Ascending aorta (tissue), 2 donors: ENCODE data around the gene TIMM22. TPM values are rescaled to one million over a fixed set of nuclear protein-coding genes. Genes with fewer than 3 reads are reported as not detected.

ENCODE experiments used
- DNase-seq, 2 donors: peaks; one replicate each; pipeline ENCODE4 v3.0.0-alpha.2; 2019; ENCODE audit warnings: low spot score in 2 of 2
- H3K27ac ChIP-seq, 2 donors: fragments of 200-600 bp; sonication (generic); one replicate each; pipeline ENCODE4 v1.5.1; 2016 to 2017; ENCODE audit warnings: mild to moderate bottlenecking in 1 of 2
- H3K27me3 ChIP-seq: fragments of 200-600 bp; sonication (generic); one replicate; pipeline ENCODE4 v1.5.1; 2017
- H3K36me3 ChIP-seq, 2 donors: fragments of 200-600 bp; sonication (generic); one replicate each; pipeline ENCODE4 v1.5.1; 2016
- H3K4me1 ChIP-seq, 2 donors: fragments of 200-600 bp; sonication (generic); one replicate each; pipeline ENCODE4 v1.5.1; 2016 to 2017; ENCODE audit warnings: mild to moderate bottlenecking in 1 of 2
- H3K4me3 ChIP-seq, 2 donors: fragments of 200-600 bp; sonication (generic); one replicate each; pipeline ENCODE4 v1.5.1; 2016 to 2017; ENCODE audit warnings: mild to moderate bottlenecking in 1 of 2
- H3K9me3 ChIP-seq, 2 donors: fragments of 200-600 bp; sonication (generic); one replicate each; pipeline ENCODE4 v1.5.1; 2016
- CTCF ChIP-seq, 3 experiments: fragments of 200-600 bp in 2 of 3; fragments of 450-650 bp in 1 of 3; sonication (generic) in 2 of 3; IDR thresholded peaks; one replicate each; pipeline ENCODE4 v1.5.1; 2016 to 2019; ENCODE audit warnings: antibody characterized with exemption in 3 of 3, mild to moderate bottlenecking in 1 of 3, moderate library complexity in 1 of 3
- intact Hi-C: fragments of 100-400 bp; cut with DNase I; formaldehyde crosslinking; loops from one replicate; pipeline ENCODE4 v1.15.1; 2023
- total RNA-seq: library from RNA; depleted of rRNA; stranded (reverse); fragments of >200 nt; gene quantifications from one replicate; pipeline ENCODE4 v1.1.0, GENCODE V29; 2016

TIMM22 gene
- total RNA-seq, 1 donor from 2014 or later: 12.1 TPM

GRCh38 chr17:1027044-1027443 lies 30.1 kb downstream of the TIMM22 start:
- Histone ChIP-seq H3K9me3 (no peaks in the 10 kb centered on the region), H3K36me3 (peaks cover 3 to 17% of the 10 kb centered on the region in 2 donors), H3K4me3 (no peak overlapping the region), H3K27me3 (no peaks in the 10 kb centered on the region), H3K4me1 (peaks cover 17 to 58% of the 10 kb centered on the region in 2 donors), H3K27ac (peak overlapping the region in 1 of 2 donors; percentile 52)
- intact Hi-C loops: no loop called here
- no peak for DNase-seq
- TF ChIP-seq CTCF (IDR thresholded peaks at IDR 0.05): no peak

- intact Hi-C loops: no loop called here
- Histone ChIP-seq H3K36me3 (peaks cover 4 to 27% of the 10 kb centered on the region in 2 donors), H3K4me3 (peak overlapping the region; percentile 51 to 68), H3K4me1 (peaks cover 12 to 48% of the 10 kb centered on the region in 2 donors), H3K9me3 (no peaks in the 10 kb centered on the region), H3K27ac (peak overlapping the region; percentile 73 to 81), H3K27me3 (no peaks in the 10 kb centered on the region)
- TF ChIP-seq CTCF (IDR thresholded peaks at IDR 0.05): no peak
- DNase-seq: peak; percentile 48 to 87
Measured at GRCh38 chr17:1029196-1029921, 32.4 kb downstream of the TIMM22 start.

- Histone ChIP-seq H3K4me3 (peak overlapping the region; percentile 51 to 68), H3K27ac (peak overlapping the region; percentile 73 to 81), H3K4me1 (peaks cover 12 to 48% of the 10 kb centered on the region in 2 donors), H3K27me3 (no peaks in the 10 kb centered on the region), H3K9me3 (no peaks in the 10 kb centered on the region), H3K36me3 (peaks cover 7 to 27% of the 10 kb centered on the region in 2 donors)
- intact Hi-C loops: loop anchor here (1.0 to 2.0 kb wide), 2 partner anchors 17 to 27 kb away; no protein-coding TSS in a partner anchor
- no peak for TF ChIP-seq CTCF (IDR thresholded peaks at IDR 0.05)
- DNase-seq: no peak
Measured at GRCh38 chr17:1029922-1030644, 33.2 kb downstream of the TIMM22 start.

GRCh38 chr17:1030684-1031532 lies 34.0 kb downstream of the TIMM22 start:
- intact Hi-C loops: loop anchor here (1.0 to 2.0 kb wide), 2 partner anchors 16 to 28 kb away; no protein-coding TSS in a partner anchor
- Histone ChIP-seq H3K9me3 (no peaks in the 10 kb centered on the region), H3K4me3 (peak overlapping the region; percentile 51 to 68), H3K36me3 (peaks cover 5 to 21% of the 10 kb centered on the region in 2 donors), H3K27me3 (no peaks in the 10 kb centered on the region), H3K4me1 (peaks cover 12 to 48% of the 10 kb centered on the region in 2 donors), H3K27ac (peak overlapping the region; percentile 73 to 81)
- no peak for DNase-seq
- no peak for TF ChIP-seq CTCF (IDR thresholded peaks at IDR 0.05)

GRCh38 chr17:1031711-1032110 lies 34.8 kb downstream of the TIMM22 start:
- Histone ChIP-seq H3K27ac (peak overlapping the region; percentile 73 to 81), H3K36me3 (peaks cover 5 to 25% of the 10 kb centered on the region in 2 donors), H3K9me3 (no peaks in the 10 kb centered on the region), H3K4me1 (peaks cover 12 to 41% of the 10 kb centered on the region in 2 donors), H3K4me3 (peak overlapping the region; percentile 51 to 68), H3K27me3 (no peaks in the 10 kb centered on the region)
- intact Hi-C loops: loop anchor here (2.0 kb wide), 1 partner anchor 29 kb away; no protein-coding TSS in a partner anchor
- peak in 1 of 2 donors; percentile 78 for DNase-seq
- no peak for TF ChIP-seq CTCF (IDR thresholded peaks at IDR 0.05)
